ENCODE data around the gene STK39. TPM values are rescaled to one million over a fixed set of nuclear protein-coding genes. Genes with fewer than 3 reads are reported as not detected.

STK39 gene
- total RNA-seq, 4 donors from 2014 or later: 6.4 to 9.0 (median 6.7) TPM

DNA sequence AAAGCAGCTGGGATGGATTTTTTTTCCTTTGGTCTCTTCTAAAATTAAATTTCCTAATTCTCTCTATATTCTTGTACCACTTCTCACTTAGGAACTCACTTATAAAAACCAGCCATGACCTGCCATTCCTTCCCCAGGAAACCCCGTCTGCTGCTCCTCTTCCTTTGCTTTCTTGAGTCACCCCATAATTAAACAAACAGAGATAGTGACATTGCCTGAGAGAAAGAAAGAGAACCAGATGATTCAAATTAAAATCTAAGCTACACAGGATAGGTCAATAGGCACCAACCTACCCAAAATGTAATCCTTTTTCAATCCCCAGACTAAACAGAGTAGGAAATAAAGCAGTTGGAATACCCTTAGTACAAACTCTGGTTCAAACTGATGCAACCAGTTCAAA lies 9.7 kb downstream of the STK39 start:
- WGBS, 2 donors: 92 to 95% methylated on average over 1 of the region's 1 CpG
- no peak for DNase-seq
- Histone ChIP-seq H3K4me1 (peaks cover 0 to 3% of the 10 kb centered on the region in 2 donors), H3K36me3 (no peaks in the 10 kb centered on the region), H3K27ac (no peak overlapping the region), H3K9me3 (no peaks in the 10 kb centered on the region), H3K4me3 (replicated peaks in 1 of 3) (no peak overlapping the region), H3K27me3 (no peaks in the 10 kb centered on the region)
- intact Hi-C loops (cut with DNase I): no loop called here
- TF ChIP-seq, protein P1, sequence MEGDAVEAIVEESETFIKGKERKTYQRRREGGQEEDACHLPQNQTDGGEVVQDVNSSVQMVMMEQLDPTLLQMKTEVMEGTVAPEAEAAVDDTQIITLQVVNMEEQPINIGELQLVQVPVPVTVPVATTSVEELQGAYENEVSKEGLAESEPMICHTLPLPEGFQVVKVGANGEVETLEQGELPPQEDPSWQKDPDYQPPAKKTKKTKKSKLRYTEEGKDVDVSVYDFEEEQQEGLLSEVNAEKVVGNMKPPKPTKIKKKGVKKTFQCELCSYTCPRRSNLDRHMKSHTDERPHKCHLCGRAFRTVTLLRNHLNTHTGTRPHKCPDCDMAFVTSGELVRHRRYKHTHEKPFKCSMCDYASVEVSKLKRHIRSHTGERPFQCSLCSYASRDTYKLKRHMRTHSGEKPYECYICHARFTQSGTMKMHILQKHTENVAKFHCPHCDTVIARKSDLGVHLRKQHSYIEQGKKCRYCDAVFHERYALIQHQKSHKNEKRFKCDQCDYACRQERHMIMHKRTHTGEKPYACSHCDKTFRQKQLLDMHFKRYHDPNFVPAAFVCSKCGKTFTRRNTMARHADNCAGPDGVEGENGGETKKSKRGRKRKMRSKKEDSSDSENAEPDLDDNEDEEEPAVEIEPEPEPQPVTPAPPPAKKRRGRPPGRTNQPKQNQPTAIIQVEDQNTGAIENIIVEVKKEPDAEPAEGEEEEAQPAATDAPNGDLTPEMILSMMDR (IDR thresholded peaks at IDR 0.05): no peak
- no peak for TF ChIP-seq POLR2A (IDR thresholded peaks at IDR 0.05)

DNA sequence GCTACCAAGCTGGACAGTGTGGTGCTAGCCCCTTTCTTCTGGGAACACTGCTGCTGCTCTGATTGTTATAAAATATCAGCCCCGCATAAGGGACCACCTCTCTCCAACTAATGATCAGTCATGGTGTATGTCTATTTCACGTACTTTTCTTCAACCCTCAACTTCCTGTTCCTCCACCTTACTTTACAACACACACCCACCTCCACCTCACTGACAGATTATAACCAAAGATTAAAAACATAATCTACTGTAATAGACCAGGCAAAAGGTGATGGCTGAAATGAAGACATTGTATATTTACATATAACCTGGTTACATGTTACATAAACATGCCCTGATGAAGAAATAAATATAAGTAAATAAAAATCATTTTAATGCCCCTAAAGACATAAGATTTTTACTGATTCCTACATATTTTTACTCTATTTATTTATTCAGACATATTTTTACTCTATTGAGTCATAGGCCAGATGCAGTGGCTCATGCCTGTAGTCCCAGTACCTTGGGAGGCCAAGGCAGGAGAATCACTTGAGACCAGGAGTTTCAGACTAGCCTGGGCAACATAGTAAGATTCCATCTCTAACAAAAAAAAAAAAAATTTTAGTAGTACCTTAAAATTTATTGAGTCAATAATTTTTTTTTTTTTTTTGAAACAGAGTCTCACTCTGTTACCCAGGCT lies 12.8 kb downstream of the STK39 start:
- H3K9me3 ChIP-seq: no peaks in the 10 kb centered on the region
- no peaks in the 10 kb centered on the region for H3K36me3 ChIP-seq
- H3K27me3 ChIP-seq: no peaks in the 10 kb centered on the region
- no peak overlapping the region for H3K27ac ChIP-seq
- H3K4me3 ChIP-seq (replicated peaks in 1 of 3): no peak overlapping the region
- H3K4me1 ChIP-seq: no peaks in the 10 kb centered on the region
- WGBS, 2 donors: 86 to 98% methylated on average over 2 of the region's 2 CpGs
- TF ChIP-seq, protein P1 (IDR thresholded peaks at IDR 0.05): no peak
- no peak for TF ChIP-seq POLR2A (IDR thresholded peaks at IDR 0.05)
- intact Hi-C loops (cut with DNase I): no loop called here
- DNase-seq: no peak

- no peak overlapping the region for H3K27ac ChIP-seq
- DNase-seq: no peak
- H3K4me1 ChIP-seq: no peaks in the 10 kb centered on the region
- 87 to 94% methylated on average over 5 of the region's 5 CpGs for WGBS, 2 donors
- H3K27me3 ChIP-seq: no peaks in the 10 kb centered on the region
- TF ChIP-seq POLR2A (IDR thresholded peaks at IDR 0.05): no peak
- TF ChIP-seq, protein P1 (IDR thresholded peaks at IDR 0.05): no peak
- no peaks in the 10 kb centered on the region for H3K9me3 ChIP-seq
- H3K4me3 ChIP-seq (replicated peaks in 1 of 3): no peak overlapping the region
- H3K36me3 ChIP-seq: no peaks in the 10 kb centered on the region
- intact Hi-C loops (cut with DNase I): no loop called here
These were observed 13.5 kb downstream of the STK39 start for GRCh38 chr2:168233726-168234406.

DNA sequence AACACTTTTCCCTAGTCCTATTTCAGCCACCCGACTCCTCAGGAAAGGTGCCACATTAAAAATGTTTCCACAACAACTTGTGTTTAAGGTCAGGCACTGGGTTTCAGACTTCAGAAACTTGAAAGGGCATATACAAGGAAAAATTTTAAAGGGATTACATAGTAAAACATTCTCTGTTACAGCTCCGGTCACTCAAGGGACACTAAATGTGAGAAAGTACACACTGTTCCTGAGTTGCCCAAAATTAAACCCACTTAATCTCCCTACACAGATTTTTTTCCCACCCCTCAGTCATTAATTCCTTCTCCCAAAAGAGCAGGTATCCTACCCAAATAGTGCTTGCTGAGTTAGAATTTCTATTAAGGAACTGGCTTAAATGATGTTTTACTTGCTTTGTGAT lies 14.2 kb downstream of the STK39 start:
- 92 to 97% methylated on average over 2 of the region's 2 CpGs for WGBS, 2 donors

More for the DNA sequence above, 14.2 kb downstream of the STK39 start:
- Histone ChIP-seq H3K4me3 (replicated peaks in 1 of 3) (no peak overlapping the region), H3K27ac (no peak overlapping the region), H3K36me3 (no peaks in the 10 kb centered on the region), H3K4me1 (no peaks in the 10 kb centered on the region), H3K27me3 (no peaks in the 10 kb centered on the region), H3K9me3 (no peaks in the 10 kb centered on the region)
- no peak for DNase-seq
- TF ChIP-seq, protein P1 (IDR thresholded peaks at IDR 0.05): no peak
- no peak for TF ChIP-seq POLR2A (IDR thresholded peaks at IDR 0.05)
- intact Hi-C loops (cut with DNase I): no loop called here
